BLaER1 (cell line): ENCODE results near the gene SYCE3.

Experiments
- H3K27ac ChIP-seq: shearing (Covaris generic); formaldehyde crosslinking; 2 replicates; pipeline ENCODE4 v1.8.1; 2022
- H3K27me3 ChIP-seq: shearing (Covaris generic); formaldehyde crosslinking; 2 replicates; pipeline ENCODE4 v1.8.1; 2022
- H3K36me3 ChIP-seq: shearing (Covaris generic); formaldehyde crosslinking; 2 replicates; pipeline ENCODE4 v1.8.1; 2022
- H3K4me1 ChIP-seq: shearing (Covaris generic); formaldehyde crosslinking; 2 replicates; pipeline ENCODE4 v1.8.1; 2022
- H3K4me2 ChIP-seq: shearing (Covaris generic); formaldehyde crosslinking; 2 replicates; pipeline ENCODE4 v1.8.1; 2022
- H3K4me3 ChIP-seq: shearing (Covaris generic); formaldehyde crosslinking; 2 replicates; pipeline ENCODE4 v1.8.1; 2022
- H3K9ac ChIP-seq: shearing (Covaris generic); formaldehyde crosslinking; 2 replicates; pipeline ENCODE4 v1.8.1; 2022
- H3K9me3 ChIP-seq: shearing (Covaris generic); formaldehyde crosslinking; 2 replicates; pipeline ENCODE4 v1.8.1; 2022
- H4K20me1 ChIP-seq: shearing (Covaris generic); formaldehyde crosslinking; 2 replicates; pipeline ENCODE4 v1.8.1; 2022
- Cebpa-rat ChIP-seq: shearing (Covaris generic); IDR thresholded peaks from 2 replicates; pipeline ENCODE4 v1.8.1; 2022

Gene SYCE3

GRCh38 chr22:50577697-50577986 lies 14.9 kb upstream of the SYCE3 start:
- Histone ChIP-seq H3K27ac (no peak overlapping the region), H3K9me3 (no peaks in the 10 kb centered on the region), H3K4me1 (peaks cover 20% of the 10 kb centered on the region), H3K4me2 (no peak overlapping the region), H4K20me1 (peaks cover 29% of the 10 kb centered on the region), H3K4me3 (no peak overlapping the region), H3K36me3 (peaks cover 80% of the 10 kb centered on the region), H3K9ac (no peak overlapping the region), H3K27me3 (no peaks in the 10 kb centered on the region)
- TF ChIP-seq Cebpa-rat = no peak

- H3K27me3 ChIP-seq = no peaks in the 10 kb centered on the region
- H3K27ac ChIP-seq = no peak overlapping the region
- H3K4me1 ChIP-seq = peaks cover 25% of the 10 kb centered on the region
- H3K4me2 ChIP-seq = no peak overlapping the region
- no peak overlapping the region for H3K4me3 ChIP-seq
- no peak for TF ChIP-seq Cebpa-rat
- H3K36me3 ChIP-seq = peaks cover 85% of the 10 kb centered on the region
- H3K9ac ChIP-seq = no peak overlapping the region
- H3K9me3 ChIP-seq = no peaks in the 10 kb centered on the region
- H4K20me1 ChIP-seq = peaks cover 34% of the 10 kb centered on the region
Observed at GRCh38 chr22:50576806-50577696, 14.3 kb upstream of the SYCE3 start.

- no peaks in the 10 kb centered on the region for H3K27me3 ChIP-seq
- H3K4me2 ChIP-seq = no peak overlapping the region
- TF ChIP-seq Cebpa-rat = no peak
- no peak overlapping the region for H3K4me3 ChIP-seq
- H3K27ac ChIP-seq = no peak overlapping the region
- H4K20me1 ChIP-seq = peaks cover 38% of the 10 kb centered on the region
- no peaks in the 10 kb centered on the region for H3K9me3 ChIP-seq
- peaks cover 90% of the 10 kb centered on the region for H3K36me3 ChIP-seq
- H3K9ac ChIP-seq = no peak overlapping the region
- H3K4me1 ChIP-seq = peaks cover 25% of the 10 kb centered on the region
Observed at GRCh38 chr22:50576070-50576469, 13.4 kb upstream of the SYCE3 start.

GRCh38 chr22:50575426-50575941 lies 12.8 kb upstream of the SYCE3 start:
- Histone ChIP-seq H3K4me3 (no peak overlapping the region), H3K9me3 (no peaks in the 10 kb centered on the region), H3K36me3 (peaks cover 90% of the 10 kb centered on the region), H3K27ac (no peak overlapping the region), H3K4me1 (peaks cover 29% of the 10 kb centered on the region), H3K4me2 (no peak overlapping the region), H3K9ac (no peak overlapping the region), H4K20me1 (peaks cover 43% of the 10 kb centered on the region), H3K27me3 (no peaks in the 10 kb centered on the region)
- TF ChIP-seq Cebpa-rat = no peak

- no peak overlapping the region for H3K9ac ChIP-seq
Observed at GRCh38 chr22:50574383-50574755, 11.7 kb upstream of the SYCE3 start.

GRCh38 chr22:50573491-50574382 lies 11.0 kb upstream of the SYCE3 start:
- no peak for TF ChIP-seq Cebpa-rat
- H3K4me3 ChIP-seq = no peak overlapping the region
- no peaks in the 10 kb centered on the region for H3K27me3 ChIP-seq
- H3K4me2 ChIP-seq = no peak overlapping the region
- peaks cover 40% of the 10 kb centered on the region for H3K4me1 ChIP-seq
- H3K27ac ChIP-seq = no peak overlapping the region
- H3K9ac ChIP-seq = no peak overlapping the region
- H3K9me3 ChIP-seq = peaks cover 5% of the 10 kb centered on the region; the same call in 1 of the 2 replicates
- peaks cover 61% of the 10 kb centered on the region for H4K20me1 ChIP-seq
- H3K36me3 ChIP-seq = peaks cover 85% of the 10 kb centered on the region

More at GRCh38 chr22:50574383-50574755, 11.7 kb upstream of the SYCE3 start:
- Histone ChIP-seq H3K4me3 (no peak overlapping the region), H3K27me3 (no peaks in the 10 kb centered on the region), H3K27ac (no peak overlapping the region), H4K20me1 (peaks cover 54% of the 10 kb centered on the region), H3K4me2 (no peak overlapping the region), H3K4me1 (peaks cover 33% of the 10 kb centered on the region), H3K9me3 (peaks cover under 1% of the 10 kb centered on the region; the same call in 1 of the 2 replicates), H3K36me3 (peaks cover 85% of the 10 kb centered on the region)
- no peak for TF ChIP-seq Cebpa-rat

- no peak overlapping the region for H3K27ac ChIP-seq
- no peak overlapping the region for H3K4me2 ChIP-seq
- no peaks in the 10 kb centered on the region for H3K27me3 ChIP-seq
- peaks cover 47% of the 10 kb centered on the region for H3K4me1 ChIP-seq
- H4K20me1 ChIP-seq = peaks cover 66% of the 10 kb centered on the region
- H3K9me3 ChIP-seq = peaks cover 5% of the 10 kb centered on the region; the same call in 1 of the 2 replicates
- peaks cover 87% of the 10 kb centered on the region for H3K36me3 ChIP-seq
- no peak for TF ChIP-seq Cebpa-rat
- H3K4me3 ChIP-seq = no peak overlapping the region
- no peak overlapping the region for H3K9ac ChIP-seq
Observed at GRCh38 chr22:50572965-50573364, 10.2 kb upstream of the SYCE3 start.

GRCh38 chr22:50571264-50572175 lies 8.8 kb upstream of the SYCE3 start:
- no peak overlapping the region for H3K9ac ChIP-seq
- no peaks in the 10 kb centered on the region for H3K27me3 ChIP-seq
- no peak overlapping the region for H3K4me3 ChIP-seq
- no peak for TF ChIP-seq Cebpa-rat
- no peak overlapping the region for H3K27ac ChIP-seq
- peaks cover 85% of the 10 kb centered on the region for H3K36me3 ChIP-seq
- H3K4me1 ChIP-seq = peaks cover 47% of the 10 kb centered on the region
- peaks cover 66% of the 10 kb centered on the region for H4K20me1 ChIP-seq
- H3K9me3 ChIP-seq = peaks cover 5% of the 10 kb centered on the region; the same call in 1 of the 2 replicates
- peak overlapping the region; percentile 83 for H3K4me2 ChIP-seq

GRCh38 chr22:50570861-50571260 lies 8.1 kb upstream of the SYCE3 start:
- Histone ChIP-seq H3K9ac (0 out of 2 replicates have a peak overlapping the region, but pooled peaks have one; percentile 15), H3K27ac (no peak overlapping the region), H3K4me3 (no peak overlapping the region), H4K20me1 (peaks cover 59% of the 10 kb centered on the region), H3K27me3 (no peaks in the 10 kb centered on the region), H3K36me3 (peaks cover 79% of the 10 kb centered on the region), H3K9me3 (peaks cover 5% of the 10 kb centered on the region; the same call in 1 of the 2 replicates), H3K4me2 (peak overlapping the region; percentile 83), H3K4me1 (peaks cover 47% of the 10 kb centered on the region)
- no peak for TF ChIP-seq Cebpa-rat
